DMS 273 (cell line): ENCODE data around the gene COPS4.
"Not testable (repeated sequence)": the region's sequence is repeated elsewhere in the genome, so short reads cannot be mapped to it uniquely, and the experiment has no call there.

Experiments used
- DNase-seq: peaks from one replicate; lab custom pipeline; 2025; ENCODE audit not compliant: unreplicated experiment; lab: John Stamatoyannopoulos, UW

The COPS4 gene

DNA sequence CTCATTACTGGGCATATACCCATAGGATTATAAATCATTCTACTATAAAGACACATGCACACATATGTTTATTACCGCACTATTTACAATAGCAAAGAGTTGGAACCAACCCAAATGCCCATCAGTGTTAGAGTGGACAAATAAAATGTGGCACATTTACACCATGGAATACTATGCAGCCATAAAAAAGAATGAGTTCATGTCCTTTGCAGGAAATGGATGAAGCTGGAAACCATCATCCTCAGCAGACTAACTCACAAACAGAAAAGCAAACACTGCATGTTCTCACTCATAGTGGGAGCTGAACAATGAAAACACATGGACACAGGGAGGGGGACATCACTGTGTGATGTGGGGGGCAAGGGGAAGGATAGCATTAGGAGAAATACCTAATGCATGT is 11.4 kb upstream of the COPS4 start:
- not testable (repeated sequence) for DNase-seq

DNA sequence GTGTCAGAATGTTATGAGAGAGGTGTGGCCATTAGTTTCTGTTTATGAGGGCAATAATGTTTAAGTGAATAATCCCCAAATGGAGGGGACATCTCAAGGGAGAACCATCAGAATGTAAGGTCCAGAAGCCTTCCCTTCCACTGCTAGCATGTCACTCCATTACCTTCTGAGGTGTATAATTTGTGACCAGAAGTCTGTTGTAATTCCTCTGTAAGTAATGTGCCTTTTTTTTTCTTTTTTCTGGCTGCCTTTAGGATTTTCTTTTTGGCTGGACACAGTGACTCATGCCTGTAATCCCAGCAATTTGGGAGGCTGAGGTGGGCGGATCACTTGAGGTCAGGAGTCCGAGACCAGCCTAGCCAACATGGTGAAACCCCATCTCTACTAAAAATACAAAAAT is 10.8 kb upstream of the COPS4 start:
- no peak for DNase-seq

DNA sequence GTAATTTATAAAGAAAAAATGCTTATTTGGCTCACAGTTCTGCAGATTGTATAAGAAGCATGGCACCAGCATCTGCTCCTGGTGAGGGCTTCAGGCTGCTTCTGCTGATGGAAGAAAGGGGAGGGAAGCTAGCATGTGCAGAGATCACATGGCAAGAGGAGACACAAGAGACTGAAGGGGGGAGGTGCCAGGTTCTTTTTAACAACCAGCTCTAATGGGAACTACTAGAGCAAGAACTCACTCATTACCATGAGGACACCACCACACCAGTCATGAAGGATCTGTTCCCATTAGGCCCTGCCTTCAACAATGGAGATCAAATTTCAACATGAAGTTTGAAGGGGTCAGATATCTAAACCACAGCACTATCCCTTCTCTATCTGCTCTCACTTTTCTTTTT is 9.4 kb upstream of the COPS4 start:
- DNase-seq, result no peak

DNA sequence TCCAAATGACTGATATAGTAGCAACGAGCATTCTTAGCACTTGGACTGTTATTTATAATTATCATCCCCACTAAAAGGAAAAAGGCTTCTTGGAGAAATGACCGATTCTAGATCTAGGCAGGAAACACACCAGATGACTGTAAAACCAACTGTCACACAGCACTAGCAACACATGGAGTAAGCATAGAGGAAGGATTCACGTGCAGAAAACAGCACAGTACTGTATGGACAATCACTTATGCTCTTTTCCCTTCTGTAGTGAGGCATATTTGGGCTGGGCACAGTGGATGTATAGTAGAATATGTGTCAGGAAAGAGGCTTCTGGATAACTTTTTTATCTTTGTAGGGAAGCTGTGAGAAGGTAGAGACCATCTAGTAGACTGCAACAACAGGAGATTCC is 6.0 kb upstream of the COPS4 start:
- no peak for DNase-seq

DNA sequence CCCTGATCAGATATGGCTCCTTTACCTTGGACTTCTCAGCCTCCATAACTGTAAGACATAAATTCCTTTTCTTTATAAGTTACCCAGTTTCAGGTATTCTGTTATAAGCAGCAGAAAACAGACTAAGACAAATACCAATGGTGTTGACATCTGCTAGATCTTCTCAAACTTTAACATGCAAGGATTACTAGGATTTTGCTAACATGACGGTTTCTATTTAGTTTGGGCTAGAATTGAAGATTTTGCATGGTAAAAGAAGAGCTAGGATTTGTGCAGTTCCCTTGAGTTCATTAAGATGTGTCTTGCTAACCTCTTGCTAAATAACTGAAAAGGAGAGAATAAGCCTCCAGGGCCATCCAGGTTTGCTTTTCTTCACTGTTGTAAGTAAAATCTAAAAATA is 5.3 kb upstream of the COPS4 start:
- no peak for DNase-seq

DNA sequence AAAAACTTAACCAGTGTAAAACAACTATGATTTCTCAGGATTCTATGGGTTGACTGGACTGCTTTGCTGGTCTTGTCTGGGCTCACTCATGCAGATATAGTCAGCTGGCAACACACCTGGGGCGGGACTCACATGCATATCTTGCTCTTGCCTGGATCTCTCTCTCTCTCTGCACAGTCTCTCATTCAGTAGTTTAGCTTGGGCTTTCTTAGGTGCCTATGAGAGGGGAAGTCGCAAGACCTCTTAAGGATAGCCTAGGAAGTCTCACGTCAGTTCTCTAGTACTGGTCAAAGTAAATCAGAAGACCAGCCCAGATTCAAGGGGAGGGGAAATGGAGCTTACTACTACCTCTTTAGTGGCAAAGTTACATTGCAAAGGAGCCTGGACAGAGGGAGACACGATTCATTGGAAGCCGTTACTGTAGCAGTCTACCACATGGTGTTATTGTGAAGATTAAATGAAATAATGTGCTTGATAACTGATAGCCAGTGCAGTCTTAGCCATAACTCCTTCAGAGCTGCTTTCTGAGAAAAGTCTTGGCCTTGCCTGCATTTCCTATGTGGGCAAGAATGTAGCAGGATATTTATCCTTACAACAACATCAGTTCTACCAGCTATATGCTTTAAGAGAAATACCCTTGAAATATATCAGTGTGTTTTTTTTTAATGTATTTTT is 2.1 kb downstream of the COPS4 start:
- DNase-seq, result no peak

DNA sequence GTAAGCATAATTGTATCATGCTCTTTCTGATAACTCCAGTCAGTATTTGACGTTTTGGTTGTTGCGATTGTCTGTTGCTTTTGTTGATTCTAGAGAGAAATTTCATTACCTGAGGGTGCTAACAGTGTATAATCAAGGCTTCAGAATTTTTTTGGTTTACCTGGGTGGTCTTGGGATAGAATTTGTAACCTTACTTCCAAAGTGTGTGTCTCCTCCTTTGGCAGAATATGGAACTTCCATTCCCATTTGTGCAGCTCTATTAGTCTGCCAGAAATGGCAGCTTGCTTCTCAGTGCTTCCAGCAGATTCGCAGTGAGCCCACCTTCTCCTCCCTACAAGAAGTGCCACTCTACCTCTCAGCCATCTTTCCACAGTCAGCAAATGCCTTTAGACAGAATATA is 5.3 kb downstream of the COPS4 start:
- DNase-seq, result no peak

DNA sequence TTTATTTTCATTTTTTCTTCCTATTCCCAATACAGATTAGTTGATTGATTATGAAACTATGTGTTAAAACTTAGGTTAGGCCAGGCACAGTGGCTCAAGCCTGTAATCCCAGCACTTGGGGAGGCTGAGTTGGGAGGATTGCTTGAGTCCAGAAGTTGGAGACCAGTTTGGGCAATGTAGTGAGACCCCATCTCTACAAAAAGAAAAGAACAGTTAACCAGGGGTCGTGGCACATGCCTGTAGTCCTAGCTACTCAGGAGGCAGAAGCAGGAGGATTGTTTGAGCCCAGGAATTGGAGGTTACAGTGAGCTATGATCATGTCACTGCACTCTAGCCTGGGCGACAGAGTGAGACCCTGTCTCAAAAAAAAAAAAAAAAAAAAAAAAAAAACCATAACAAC is 8.2 kb downstream of the COPS4 start:
- DNase-seq, result not testable (repeated sequence)

DNA sequence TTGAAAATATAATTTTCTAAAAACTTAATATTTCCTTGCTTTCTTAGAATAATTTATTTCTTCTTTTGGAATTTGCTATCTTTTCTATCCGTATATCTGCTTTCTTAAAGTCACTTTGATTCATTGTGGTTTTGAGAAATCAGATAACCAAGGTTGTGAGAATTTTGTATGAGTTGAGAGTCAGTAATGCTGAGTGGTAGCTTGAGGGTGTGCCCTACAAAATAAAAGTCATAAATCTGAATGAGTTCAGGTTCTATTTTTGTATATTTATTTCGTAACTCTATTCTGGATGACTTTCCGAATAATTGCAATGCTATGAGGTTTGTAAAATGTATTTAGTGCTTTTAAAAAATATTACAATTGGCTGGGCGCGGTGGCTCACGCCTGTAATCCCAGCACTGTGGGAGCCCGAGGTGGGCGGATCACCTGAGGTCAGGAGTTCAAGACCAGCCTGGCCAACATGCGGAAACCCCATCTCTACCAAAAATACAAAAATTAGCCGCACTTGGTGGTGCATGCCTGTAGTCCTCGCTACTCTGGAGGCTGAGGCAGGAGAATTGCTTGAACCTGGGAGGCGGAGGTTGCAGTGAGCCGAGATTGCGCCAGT is 8.9 kb downstream of the COPS4 start:
- no peak for DNase-seq

DNA sequence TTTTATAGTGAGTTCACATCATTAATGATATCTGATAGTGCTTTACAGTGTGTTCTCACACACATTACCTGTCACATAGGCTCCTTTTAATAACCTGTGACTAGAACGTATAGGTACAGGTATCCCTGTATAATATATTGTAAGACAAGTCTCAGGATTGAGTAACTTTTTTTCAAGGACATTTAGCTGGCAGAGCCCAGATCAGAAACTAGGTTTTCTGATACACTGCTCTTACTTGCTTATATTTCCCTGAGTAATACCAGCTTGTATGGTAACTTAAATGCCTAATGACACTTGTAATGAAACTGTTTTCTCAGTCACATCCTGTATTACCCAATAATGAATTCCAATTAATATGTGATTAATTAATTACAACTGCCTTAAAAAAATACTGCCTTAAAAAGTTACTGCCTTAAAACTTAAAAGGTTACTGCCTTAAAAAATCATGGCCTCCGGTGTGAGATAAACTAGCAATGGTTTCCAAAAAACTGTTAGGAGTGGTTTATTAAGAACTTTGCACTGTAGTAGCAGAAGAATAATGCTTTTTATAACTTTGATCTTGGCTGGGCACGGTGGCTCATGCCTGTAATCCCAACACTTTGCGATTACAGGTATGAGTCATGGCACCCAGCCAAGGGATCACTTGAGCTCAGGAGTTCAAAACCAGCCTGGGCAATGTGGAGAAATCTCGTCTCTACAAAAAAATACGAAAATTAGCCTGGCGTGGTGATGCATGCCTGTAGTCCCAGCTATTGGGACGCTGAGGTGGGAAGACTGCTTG is 11.9 kb downstream of the COPS4 start:
- DNase-seq, result no peak

DNA sequence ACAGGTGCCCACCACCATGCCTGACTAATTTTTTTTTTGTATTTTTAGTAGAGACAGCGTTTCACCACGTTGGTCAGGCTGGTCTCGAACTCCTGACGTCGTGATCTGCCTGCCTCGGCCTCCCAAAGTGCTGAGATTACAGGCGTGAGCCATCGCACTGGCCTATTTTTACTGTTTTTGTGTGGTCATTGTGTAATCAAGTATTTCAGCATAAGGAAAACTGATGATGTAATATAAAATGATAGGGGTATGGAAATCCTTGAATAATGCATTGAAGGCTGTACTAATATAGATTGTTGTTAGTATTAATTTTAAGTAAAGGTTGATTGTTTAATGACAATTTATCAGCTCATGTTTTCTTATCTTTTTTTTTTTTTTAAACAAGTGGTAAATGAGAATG is 13.8 kb downstream of the COPS4 start:
- DNase-seq, result not testable (repeated sequence)

DNA sequence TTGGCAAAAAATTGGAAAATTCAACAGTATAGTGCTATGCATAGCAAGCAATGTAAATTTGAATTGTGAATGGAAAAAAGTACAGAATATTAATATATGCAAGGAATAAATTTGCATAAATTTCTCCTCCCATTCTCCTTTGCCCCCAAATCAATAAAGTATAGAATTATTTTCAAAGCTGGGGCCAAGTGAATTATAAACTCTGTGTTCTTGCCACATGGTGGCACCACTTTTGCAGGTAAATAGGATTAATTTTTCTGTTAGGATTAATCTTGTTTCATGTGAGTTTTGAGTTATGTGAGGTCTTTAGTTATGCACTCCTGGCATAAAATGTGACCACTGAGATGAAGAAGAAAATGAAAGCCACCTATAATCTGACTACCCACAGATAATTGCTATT is 19.9 kb downstream of the COPS4 start:
- peak; percentile 27 for DNase-seq

DNA sequence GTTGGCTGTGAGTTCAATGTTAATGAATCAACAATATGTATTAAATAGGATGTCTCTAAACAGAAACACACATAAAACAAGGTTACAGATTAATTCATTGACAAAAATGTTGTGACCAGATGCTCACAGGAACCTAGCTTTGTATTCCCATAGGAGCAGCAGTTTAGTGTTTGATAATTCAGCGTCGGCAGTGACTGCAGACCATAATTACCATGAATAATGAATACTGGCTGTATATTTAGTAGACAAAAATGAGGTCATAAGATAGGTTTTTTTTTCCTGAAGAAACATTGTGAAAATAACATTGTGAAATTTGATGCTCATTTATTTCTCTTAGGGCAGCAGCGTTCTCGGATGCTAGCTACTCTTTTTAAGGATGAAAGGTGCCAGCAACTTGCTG is 27.8 kb downstream of the COPS4 start:
- DNase-seq, result peak; percentile 36

DNA sequence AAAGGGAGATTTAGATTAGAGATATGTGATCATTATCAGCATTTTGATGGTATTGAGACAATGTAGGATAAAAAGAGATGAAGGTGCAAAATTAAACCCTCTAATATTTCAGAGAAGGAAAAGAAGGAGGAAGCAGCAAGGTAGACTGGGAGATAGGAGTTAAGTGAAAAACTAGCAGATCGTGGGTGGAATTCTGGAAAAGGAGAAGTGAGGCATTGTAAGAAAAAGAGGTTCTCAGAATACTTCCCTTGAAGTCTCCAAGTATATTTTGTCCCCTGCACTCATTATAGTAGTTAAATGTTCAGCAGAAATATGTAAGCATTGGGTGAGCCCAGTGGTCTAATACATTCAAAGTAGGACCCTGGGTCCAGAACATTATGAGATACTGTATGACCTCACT is 30.3 kb downstream of the COPS4 start:
- no peak for DNase-seq

DNA sequence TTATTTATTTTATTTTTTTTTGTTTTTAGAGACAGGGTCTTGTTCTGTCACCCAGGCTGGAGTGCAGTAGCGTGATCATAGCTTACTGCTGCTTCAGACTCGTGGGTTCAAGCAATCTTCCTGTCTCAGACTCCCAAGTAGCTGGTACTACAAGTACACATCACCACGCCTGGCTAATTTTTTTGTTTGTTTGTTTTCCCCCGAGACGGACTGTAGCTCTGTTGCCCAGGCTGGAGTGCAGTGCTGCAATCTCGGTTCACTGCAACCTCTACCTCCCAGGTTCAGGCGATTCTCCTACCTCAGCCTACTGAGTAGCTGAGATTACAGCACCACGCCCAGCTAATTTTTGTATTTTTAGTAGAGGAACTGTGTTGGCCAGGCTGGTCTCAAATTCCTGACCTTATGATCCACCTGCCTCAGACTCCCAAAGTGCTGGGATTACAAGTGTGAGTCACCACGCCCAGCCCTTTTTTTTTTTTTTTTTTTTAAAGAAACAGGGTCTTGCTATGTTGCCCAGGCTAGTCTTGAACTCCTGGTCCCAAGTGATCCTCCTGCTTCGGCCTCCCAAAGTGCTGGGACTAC is 32.2 kb downstream of the COPS4 start:
- no peak for DNase-seq

DNA sequence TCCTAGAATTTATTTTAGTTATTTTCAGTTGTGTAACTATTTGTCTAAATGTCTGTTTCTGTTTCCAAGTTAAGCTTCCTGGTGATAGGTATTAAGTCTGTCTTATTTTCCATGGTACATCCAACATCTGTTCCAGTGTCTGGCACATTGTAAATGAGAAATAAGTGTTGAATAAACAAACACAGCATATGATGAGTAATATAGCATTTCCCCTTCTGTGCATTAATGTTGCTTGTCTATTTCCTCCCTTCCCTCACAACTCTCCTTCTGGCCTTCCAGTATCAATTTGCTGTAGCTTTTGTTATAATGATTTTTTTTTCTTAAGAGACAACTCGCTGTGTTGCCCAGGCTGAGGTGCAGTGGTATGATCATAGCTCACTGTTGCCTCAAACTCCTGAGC is 36.1 kb downstream of the COPS4 start:
- no peak for DNase-seq

DNA sequence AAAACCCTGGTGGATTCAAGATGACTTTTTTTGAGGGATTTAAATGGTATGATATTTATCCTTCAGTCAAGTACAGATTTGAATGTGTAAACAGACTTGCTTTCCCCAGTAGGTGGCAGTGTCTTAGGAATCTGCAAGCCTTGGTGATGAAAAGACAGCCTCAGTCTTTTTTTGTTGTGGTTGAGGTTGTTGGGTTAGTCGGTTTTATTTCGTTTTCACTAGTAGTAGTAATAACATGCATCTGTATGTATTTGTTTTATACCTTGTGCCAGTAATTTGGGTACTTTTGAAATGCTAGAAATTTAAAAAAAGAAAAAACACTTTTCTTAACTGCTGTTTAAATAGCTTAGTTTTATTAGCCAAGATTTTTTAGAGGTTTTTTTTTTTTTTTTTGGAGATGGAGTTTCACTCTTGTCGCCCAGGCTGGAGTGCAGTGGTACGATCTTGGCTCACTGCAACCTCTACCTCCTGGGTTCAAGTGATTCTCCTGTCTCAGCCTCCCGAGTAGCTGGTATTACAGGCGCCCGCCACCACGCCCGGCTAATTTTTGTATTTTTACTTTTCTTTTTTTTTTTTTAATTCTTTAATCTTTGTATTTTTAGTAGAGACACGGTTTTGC is 39.2 kb downstream of the COPS4 start:
- peak; percentile 73 for DNase-seq

DNA sequence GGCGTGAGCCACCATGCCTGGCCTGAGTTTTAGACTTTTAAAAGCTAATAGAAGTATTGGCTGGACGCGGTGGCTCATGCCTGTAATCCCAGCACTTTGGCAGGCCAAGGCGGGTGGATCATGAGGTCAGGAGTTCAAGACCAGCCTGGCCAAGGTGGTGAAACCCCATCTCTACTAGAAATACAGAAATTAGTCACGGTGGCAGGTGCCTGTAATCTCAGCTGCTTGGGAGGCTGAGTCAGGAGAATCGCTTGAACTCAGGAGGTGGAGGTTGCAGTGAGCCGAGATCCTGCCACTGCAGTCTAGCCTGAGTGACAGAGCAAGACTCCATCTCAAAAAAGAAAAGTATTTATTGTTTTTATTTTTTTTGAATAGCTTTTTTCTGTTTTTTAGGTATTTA is 39.8 kb downstream of the COPS4 start:
- not testable (repeated sequence) for DNase-seq

DNA sequence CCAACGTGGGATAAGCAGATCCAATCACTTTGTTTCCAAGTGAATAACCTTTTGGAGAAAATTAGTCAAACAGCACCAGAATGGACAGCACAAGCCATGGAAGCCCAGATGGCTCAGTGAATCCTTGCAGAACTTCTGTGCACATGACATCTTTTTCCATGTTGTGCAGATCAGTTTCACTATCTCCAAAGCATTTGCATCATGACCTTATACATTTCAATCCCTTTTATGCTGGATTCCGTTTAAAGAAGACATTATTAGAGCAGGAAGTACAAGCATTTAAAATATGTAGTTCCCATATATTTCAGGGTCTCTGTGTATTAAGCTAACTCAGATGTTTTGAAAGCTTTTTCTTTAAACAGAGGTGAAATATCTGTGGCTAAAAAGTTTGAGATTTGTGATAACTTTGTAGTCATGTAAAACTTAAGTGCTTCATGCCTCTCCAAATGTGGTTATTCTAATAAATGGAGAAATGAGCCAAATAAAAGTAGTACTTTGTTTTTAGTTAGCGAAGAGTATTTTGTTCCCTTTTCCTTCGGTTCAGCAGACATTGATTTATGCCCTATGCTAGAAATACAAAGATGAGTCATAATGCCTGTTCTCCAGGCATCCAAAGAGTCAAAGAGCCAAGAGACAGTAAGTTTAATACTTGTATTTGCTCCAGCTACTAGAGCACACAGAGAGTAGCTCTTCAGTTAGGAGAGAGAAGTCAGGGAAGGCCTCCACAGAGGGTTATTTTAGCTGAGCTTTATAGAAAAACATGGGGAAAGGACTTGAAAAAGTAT is 40.5 kb downstream of the COPS4 start:
- DNase-seq, result no peak

DNA sequence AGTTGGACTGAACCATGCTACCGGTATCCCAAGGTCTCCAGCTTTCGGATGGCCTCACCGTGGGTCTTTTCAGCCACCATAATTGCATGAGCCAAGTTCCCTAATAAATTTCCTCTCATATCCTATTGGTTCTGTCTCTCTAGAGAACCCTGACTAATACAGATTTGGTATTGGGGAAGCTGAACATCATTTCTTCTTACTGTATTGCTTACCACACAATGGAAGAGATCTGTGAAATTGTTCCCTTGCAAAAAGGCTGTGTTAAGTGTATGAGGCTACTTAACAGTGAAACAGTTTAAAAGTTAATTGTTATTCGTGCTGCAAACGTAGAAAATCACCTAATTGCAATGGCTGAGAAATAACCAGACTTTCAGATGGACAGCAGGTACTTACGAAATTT is 45.6 kb downstream of the COPS4 start:
- DNase-seq, result no peak

DNA sequence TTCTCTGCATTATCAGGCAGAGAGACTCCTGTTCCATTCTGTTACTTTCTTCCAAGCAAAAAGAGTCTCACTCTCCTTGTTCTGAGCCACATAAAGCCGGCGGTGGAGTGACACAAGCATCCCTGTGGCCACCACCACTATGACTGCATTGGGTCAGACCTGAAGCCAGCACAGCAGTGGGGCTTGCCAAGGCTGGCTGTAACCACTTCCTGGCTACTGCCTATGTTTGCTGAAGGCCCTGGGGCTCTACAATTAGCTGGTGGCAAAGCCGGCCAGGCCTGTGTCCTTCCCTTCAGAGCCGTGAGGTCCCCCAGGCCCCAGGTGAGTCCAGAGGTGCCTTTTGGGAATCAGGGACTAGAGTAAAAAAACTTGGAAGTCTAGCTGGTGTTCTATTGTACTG is 47.8 kb downstream of the COPS4 start:
- DNase-seq, result no peak
